K562 (cell line): ENCODE measurements around the gene CIAO1. TPM values are rescaled to one million over a fixed set of nuclear protein-coding genes. Genes with fewer than 3 reads are reported as not detected.

ENCODE experiments used
- BHLHE40 ChIP-seq: IDR thresholded peaks from 2 replicates; pipeline ENCODE4 v1.6.1; 2011; ENCODE audit warnings: low read length, improper control_type of control experiment
- CXXC5 ChIP-seq: fragments of 250-450 bp; sonication (Bioruptor Pico); IDR thresholded peaks from 2 replicates; pipeline ENCODE4 v1.8.0; 2022; ENCODE audit warnings: inconsistent platforms, mild to moderate bottlenecking, moderate library complexity
- EP400 ChIP-seq: fragments of 450-650 bp; IDR thresholded peaks from 2 replicates; pipeline ENCODE4 v1.6.1; 2017; ENCODE audit warnings: antibody characterized with exemption, mild to moderate bottlenecking, moderate library complexity
- FOSL1 ChIP-seq: fragments of 200-800 bp; sonication (Bioruptor generic); conservative IDR thresholded peaks from 2 replicates; pipeline ENCODE4 v1.6.1; 2016; ENCODE audit warnings: missing genetic modification characterization, missing compliant biosample characterization
- HDAC2 ChIP-seq: fragments of 450-650 bp; IDR thresholded peaks from 2 replicates; pipeline ENCODE4 v1.6.1; 2016; ENCODE audit warnings: mild to moderate bottlenecking
- HMG20A ChIP-seq: fragments of 450-650 bp; formaldehyde crosslinking; conservative IDR thresholded peaks from 2 replicates; pipeline ENCODE4 v1.4.0; 2020; ENCODE audit warnings: mild to moderate bottlenecking, mixed read lengths
- LARP7 ChIP-seq: fragments of 450-650 bp; IDR thresholded peaks from 2 replicates; pipeline ENCODE4 v1.6.1; 2016
- MAFK ChIP-seq: IDR thresholded peaks from 2 replicates; pipeline ENCODE4 v1.6.1; 2011; ENCODE audit warnings: low read length, improper control_type of control experiment
- MTA2 ChIP-seq: fragments of 450-650 bp; IDR thresholded peaks from 2 replicates; pipeline ENCODE4 v1.6.1; 2016; ENCODE audit warnings: low read depth
- NRF1 ChIP-seq, 2 experiments: fragments of 450-650 bp; IDR thresholded peaks in 1 of 2; conservative IDR thresholded peaks in 1 of 2; 2 replicates each; pipeline ENCODE4 v1.6.1; 2014; ENCODE audit warnings: mild to moderate bottlenecking in 2 of 2
- PHB ChIP-seq: fragments of 250-450 bp; sonication (Bioruptor Pico); IDR thresholded peaks from 2 replicates; pipeline ENCODE4 v1.5.0; 2021
- RNF2 ChIP-seq: sonication (generic); IDR thresholded peaks from 2 replicates; pipeline ENCODE4 v1.6.1; 2016
- TFAM ChIP-seq: fragments of 250-450 bp; sonication (Bioruptor Pico); conservative IDR thresholded peaks from 2 replicates; pipeline ENCODE4 v1.5.0; 2021; ENCODE audit warnings: mild to moderate bottlenecking, moderate library complexity
- ZNF224 ChIP-seq: sonication (generic); formaldehyde crosslinking; IDR thresholded peaks from 2 replicates; pipeline ENCODE4 v1.8.0; 2022; ENCODE audit warnings: mild to moderate bottlenecking, missing genetic modification reagents
- ZNF232 ChIP-seq: sonication (generic); formaldehyde crosslinking; IDR thresholded peaks from 2 replicates; pipeline ENCODE4 v1.8.0; 2022; ENCODE audit warnings: mild to moderate bottlenecking, missing genetic modification reagents
- ZNF445 ChIP-seq: fragments of 250-450 bp; sonication (Bioruptor Pico); IDR thresholded peaks from 2 replicates; pipeline ENCODE4 v1.4.0; 2020; ENCODE audit warnings: low read depth, mild to moderate bottlenecking, moderate library complexity
- polyA plus RNA-seq, 8 experiments: library from polyadenylated mRNA; depleted of rRNA in 4 of 8; stranded (reverse) in 5 of 8; unstranded in 3 of 8; fragments of >200 nt; fragmentation: Nextera tagmentation in 2 of 8; fragmentation: Illumina TruSeq in 1 of 8; extraction: Ambion mirVana in 2 of 8; extraction: Trizol in 1 of 8; gene quantifications; 2 replicates each; pipeline versions ENCODE4 v1.2.1 to v1.2.3, GENCODE V29; 2011 to 2014; ENCODE audit warnings: inconsistent platforms in 1 of 8, missing spikeins in 1 of 8
- total RNA-seq, 7 experiments: library from RNA; depleted of rRNA in 6 of 7; stranded (reverse); fragments of >200 nt in 6 of 7; fragmentation: Illumina TruSeq in 2 of 7; extraction: Trizol in 2 of 7; gene quantifications; 2 replicates each; pipeline versions ENCODE4 v1.2.1 to v1.2.3, GENCODE V29; 2011 to 2021; ENCODE audit warnings: low replicate concordance in 1 of 7
- TF ChIP-seq, protein P1 (sequence below), 2 experiments: fragments of 450-650 bp; formaldehyde crosslinking in 1 of 2; IDR thresholded peaks; 2 replicates each; pipeline versions ENCODE4 v1.4.0 to v1.6.1; 2014 to 2020; ENCODE audit warnings: mild to moderate bottlenecking in 2 of 2, borderline replicate concordance in 1 of 2, low read depth in 1 of 2
- TF ChIP-seq, protein P2 (sequence below): fragments of 450-650 bp; formaldehyde crosslinking; IDR thresholded peaks from 2 replicates; pipeline ENCODE4 v1.4.0; 2022; ENCODE audit warnings: mild to moderate bottlenecking, moderate library complexity

Gene CIAO1
- total and polyA plus RNA-seq, 9 of the 15 experiments (the other 6 are each of a cell fraction or from before 2014, with no cell fraction given): 11.4 to 156 (median 92.8) TPM

DNA sequence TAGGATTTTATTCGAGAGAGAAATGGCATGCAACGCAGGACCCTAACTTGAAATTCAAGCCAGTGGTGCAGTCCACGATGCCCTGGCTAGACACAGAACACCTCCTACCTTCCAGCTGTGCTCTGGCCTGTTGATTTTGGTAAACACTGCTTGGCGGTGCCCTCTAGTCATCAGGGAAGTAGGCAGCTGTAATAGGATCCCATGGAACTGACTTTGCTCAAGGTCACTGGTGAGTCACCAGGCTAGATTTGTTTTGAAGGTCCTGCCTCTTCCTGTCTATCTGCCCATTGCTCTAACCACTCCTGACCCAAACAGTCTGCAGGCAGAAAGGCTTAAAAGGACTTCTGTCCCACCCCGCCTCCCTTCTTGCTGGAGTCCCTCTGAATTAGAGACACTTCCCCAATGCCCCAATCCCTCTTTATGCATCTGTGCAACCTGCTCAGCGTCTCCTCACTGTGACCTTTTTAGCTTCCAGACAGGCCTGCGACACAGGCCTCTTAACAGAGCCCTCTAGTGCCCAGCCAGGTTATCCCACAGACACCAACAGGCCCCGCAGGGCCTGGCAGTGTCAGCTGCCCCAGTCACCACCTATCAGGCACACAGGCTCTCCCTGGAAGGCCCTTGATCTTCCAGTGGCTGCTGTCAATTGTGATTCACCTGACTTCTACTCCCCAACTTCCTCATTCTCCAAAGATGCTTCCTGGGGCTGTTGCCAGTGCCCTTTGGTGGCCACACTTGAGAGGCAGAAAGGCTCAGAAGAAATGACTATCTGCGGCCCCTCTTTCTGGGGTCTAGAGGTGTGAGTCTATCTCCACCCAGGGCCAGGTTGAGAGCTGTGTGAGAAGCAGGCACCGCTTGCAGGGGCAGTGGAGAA lies 5.4 kb upstream of the CIAO1 start (continued):
- TF ChIP-seq, protein P1, sequence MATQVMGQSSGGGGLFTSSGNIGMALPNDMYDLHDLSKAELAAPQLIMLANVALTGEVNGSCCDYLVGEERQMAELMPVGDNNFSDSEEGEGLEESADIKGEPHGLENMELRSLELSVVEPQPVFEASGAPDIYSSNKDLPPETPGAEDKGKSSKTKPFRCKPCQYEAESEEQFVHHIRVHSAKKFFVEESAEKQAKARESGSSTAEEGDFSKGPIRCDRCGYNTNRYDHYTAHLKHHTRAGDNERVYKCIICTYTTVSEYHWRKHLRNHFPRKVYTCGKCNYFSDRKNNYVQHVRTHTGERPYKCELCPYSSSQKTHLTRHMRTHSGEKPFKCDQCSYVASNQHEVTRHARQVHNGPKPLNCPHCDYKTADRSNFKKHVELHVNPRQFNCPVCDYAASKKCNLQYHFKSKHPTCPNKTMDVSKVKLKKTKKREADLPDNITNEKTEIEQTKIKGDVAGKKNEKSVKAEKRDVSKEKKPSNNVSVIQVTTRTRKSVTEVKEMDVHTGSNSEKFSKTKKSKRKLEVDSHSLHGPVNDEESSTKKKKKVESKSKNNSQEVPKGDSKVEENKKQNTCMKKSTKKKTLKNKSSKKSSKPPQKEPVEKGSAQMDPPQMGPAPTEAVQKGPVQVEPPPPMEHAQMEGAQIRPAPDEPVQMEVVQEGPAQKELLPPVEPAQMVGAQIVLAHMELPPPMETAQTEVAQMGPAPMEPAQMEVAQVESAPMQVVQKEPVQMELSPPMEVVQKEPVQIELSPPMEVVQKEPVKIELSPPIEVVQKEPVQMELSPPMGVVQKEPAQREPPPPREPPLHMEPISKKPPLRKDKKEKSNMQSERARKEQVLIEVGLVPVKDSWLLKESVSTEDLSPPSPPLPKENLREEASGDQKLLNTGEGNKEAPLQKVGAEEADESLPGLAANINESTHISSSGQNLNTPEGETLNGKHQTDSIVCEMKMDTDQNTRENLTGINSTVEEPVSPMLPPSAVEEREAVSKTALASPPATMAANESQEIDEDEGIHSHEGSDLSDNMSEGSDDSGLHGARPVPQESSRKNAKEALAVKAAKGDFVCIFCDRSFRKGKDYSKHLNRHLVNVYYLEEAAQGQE (IDR thresholded peaks at IDR 0.05; ENCODE audit: borderline replicate concordance): peak; percentile 33; the same call in 1 of the 2 replicates
- TF ChIP-seq, protein P1 (CRISPR knock-in tag; IDR thresholded peaks at IDR 0.05; ENCODE audit: low read depth): no peak
- TF ChIP-seq ZNF232 (no peak), ZNF224 (CRISPR knock-in tag) (no peak), RNF2 (peak; percentile 51), NRF1 (conservative IDR thresholded peaks at IDR 0.05 in 1 of 2, IDR thresholded peaks at IDR 0.05 in 1 of 2) (peak; percentile 13 to 39; a peak in 2 of 4 replicates), PHB (no peak), TFAM (CRISPR knock-in tag) (no peak), EP400 (peak; percentile 52), FOSL1 (tag) (peak; percentile 97), CXXC5 (CRISPR knock-in tag) (peak; percentile 18; the same call in 1 of the 2 replicates), HDAC2 (0 out of 2 replicates have a peak, but pooled peaks have one; percentile 50), MAFK (no peak), ZNF445 (CRISPR knock-in tag) (no peak), BHLHE40 (0 out of 2 replicates have a peak, but pooled peaks have one; percentile 24), LARP7 (no peak), MTA2 (no peak), HMG20A (CRISPR knock-in tag) (no peak)
- TF ChIP-seq, protein P2, sequence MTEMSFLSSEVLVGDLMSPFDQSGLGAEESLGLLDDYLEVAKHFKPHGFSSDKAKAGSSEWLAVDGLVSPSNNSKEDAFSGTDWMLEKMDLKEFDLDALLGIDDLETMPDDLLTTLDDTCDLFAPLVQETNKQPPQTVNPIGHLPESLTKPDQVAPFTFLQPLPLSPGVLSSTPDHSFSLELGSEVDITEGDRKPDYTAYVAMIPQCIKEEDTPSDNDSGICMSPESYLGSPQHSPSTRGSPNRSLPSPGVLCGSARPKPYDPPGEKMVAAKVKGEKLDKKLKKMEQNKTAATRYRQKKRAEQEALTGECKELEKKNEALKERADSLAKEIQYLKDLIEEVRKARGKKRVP (CRISPR knock-in tag): no peak
